ENCODE data around the gene SULT4A1.

Gene SULT4A1

DNA sequence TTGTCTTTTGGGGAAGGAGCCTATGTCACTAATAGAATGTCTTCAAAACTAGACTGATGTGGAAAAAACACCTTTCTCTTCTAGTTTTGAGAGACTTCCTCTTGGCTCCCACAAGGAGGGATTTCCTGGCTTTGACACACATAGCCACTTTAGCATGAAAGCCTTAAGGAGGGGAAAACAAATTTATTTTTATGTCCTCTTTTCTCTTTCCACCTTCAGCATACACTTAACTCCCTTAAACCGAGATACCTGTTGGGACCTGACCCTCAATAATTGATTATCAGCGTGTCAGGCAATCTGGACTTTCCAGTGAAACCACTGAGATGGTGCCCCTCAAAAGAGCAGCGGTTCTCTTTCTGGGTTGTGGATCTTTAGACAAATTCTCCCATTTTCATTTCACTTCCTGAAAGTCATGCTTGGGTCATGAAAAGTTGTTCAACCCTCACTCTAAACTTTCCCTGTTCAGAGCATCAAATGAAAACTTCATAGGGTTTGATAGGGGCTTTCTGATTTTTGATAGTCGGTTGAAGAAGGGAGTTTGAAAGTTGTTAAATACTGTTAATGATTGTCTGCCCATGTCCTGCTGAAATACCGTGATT, 59.3 kb downstream of the SULT4A1 start:
- DNase-seq (ENCODE audit: low read depth), result no peak

DNA sequence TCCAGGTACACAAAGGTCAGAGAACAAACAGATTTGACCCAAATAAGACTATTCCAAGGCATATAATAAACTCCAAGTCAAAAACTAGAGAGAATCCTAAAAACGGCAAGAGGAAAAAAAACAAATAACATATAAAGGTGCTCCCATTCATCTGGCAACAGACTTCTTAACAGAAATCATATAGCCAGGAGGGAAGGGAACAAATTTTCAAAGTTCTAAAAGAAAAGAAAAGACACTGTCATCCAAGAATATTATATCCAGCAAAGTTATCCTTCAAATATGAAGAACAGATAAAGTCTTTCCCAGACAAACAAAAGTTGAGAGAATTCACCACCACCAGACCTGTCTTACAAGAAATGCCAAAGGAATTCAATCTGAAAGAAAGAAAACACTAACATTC, 61.3 kb downstream of the SULT4A1 start:
- DNase-seq (ENCODE audit: low read depth), result no peak

DNA sequence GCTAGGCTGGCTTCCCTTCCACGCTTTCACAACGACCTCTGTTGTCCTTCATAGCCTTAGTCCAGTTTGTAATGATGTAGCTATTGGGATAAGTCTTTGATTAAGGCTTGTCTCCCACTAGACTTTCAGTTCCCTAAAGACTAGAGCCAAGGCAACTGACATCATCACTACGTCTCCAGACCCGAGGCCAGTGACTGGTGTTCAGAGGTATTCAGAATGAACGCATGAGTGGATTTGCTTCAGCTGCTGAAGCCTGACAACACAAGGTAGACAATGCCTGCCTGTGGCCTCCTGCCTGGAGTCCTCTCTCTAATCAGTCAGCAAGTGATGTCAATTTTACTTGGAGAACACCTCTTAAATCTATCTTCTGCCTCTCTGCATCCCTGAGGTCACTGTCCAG, 63.8 kb downstream of the SULT4A1 start:
- DNase-seq (ENCODE audit: low read depth), result no peak

- DNase-seq (ENCODE audit: low read depth), result no peak
These were observed 65.7 kb downstream of the SULT4A1 start for GRCh38 chr22:43796567-43796966.

- DNase-seq (ENCODE audit: low read depth), result no peak
These were observed 67.0 kb downstream of the SULT4A1 start for GRCh38 chr22:43795320-43795719.

DNA sequence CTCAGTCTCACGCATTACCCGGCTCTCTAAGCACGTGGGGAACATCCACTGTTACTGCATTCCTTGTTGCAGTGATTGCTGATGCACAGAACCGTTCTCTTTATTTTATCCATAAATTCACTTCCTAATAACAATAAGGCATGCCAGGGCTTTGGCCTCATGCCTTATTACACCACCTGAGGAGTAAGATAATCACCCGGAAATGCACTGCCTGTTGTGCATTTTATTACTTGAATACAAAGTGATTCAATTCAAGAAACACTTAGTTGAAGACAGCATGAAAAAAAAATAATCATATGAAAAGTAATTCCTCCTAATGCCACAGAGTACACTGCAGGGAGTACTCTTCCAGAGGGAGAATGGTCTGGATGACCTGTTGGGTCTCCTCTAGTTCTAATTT, 69.4 kb downstream of the SULT4A1 start:
- DNase-seq (ENCODE audit: low read depth), result no peak

DNA sequence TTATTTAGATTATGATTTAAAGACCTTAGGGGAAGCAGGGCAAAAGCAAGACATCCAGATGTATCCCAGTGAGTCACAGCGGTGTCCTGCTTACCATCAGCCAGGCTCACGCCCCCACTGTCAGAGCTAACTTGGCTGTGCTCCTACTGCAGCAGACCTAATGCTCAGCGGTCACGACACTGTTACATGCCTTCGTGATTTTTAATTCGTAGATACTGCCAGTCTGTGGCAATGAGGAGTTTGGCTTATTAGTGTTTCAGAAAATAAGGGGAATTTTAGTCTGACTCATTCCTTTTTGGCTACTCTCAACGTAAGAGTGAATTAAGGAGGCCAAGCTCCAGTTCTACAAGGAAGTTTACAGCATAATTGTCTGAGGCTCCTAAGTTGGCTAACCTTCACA, 72.9 kb downstream of the SULT4A1 start:
- DNase-seq (ENCODE audit: low read depth), result no peak

GRCh38 chr22:43783777-43784176, 78.5 kb downstream of the SULT4A1 start:
- DNase-seq (ENCODE audit: low read depth), result no peak

DNA sequence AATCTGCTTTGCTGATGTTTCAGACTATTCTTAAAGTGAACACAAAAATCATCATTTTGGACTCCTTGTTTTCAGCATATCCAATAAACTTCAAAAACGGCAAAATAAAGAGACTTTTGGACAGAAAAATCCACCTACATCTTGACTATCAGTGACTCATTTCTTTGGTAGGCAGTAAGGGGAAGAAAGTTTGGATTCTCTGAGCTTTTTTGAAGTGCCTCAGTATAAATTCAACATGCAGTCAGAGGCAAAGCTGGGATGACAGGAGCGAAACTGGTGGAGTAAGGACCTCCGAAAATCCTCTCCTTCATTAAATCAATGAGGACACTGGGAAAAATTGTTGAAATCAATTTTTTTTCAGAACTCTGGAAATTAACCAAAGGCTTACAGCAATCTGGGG, 79.9 kb downstream of the SULT4A1 start:
- no peak for DNase-seq (ENCODE audit: low read depth)

DNA sequence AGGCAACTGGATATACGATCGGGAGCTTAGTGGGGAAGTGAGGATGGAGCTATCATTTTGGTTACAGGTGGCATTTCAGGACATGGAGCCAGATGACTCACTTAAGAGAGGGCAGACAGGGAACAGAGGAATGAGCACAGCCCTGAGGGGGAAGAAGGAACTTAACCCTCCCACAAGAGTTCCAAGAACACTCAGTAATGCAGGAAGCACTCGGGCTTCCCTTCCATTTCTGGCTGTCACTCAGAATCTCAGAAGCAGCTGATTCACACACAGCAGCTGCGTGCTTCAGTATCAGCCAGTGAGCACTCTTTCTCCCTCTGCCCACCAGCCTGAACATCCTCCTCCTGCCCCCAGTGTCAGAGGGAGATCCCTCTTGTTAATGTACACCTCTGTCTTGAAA, 85.0 kb downstream of the SULT4A1 start:
- DNase-seq (ENCODE audit: low read depth), result no peak

DNA sequence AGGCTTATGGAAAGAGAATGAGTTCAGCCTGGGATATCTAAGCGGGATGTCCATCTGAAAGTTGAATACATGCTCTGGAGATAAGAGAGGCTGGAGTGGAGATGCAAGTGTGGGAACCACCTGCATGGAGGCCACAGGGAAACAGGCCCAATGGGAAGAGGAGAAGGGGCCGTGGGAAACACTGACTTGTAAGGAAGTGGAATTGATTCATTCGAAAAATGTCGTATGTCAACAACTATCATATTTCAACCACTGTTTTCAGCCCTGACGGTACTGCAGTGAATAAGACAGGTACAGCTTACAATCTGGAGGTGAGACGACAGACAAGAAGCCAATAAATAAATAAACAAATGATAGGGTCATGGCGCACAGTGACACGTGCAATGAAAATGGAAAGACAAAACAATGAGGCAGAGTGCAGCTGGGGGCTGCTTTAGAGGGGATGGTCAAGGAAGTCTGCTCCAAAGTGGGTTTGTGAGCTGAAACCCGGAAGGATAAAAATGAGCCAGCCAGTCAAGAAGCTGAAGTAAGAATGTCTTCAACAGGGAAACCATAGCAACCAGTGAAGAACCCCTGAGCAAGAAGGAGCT, 86.1 kb downstream of the SULT4A1 start:
- no peak for DNase-seq (ENCODE audit: low read depth)
